Measurements from ENCODE around the gene PDGFRB. TPM values are rescaled to one million over a fixed set of nuclear protein-coding genes. Genes with fewer than 3 reads are reported as not detected.

PDGFRB gene
- polyA plus RNA-seq, 3 donors: 113 to 137 (median 137) TPM

GRCh38 chr5:150148117-150148927 is 7.3 kb downstream of the PDGFRB start:
- no peak for DNase-seq

GRCh38 chr5:150147670-150148069 is 8.0 kb downstream of the PDGFRB start:
- DNase-seq: no peak

GRCh38 chr5:150146862-150147601 is 8.6 kb downstream of the PDGFRB start:
- no peak for DNase-seq

GRCh38 chr5:150146235-150146634 is 9.4 kb downstream of the PDGFRB start:
- DNase-seq: no peak

- DNase-seq: no peak
These were observed 10.8 kb downstream of the PDGFRB start for GRCh38 chr5:150144879-150145278.

GRCh38 chr5:150144246-150144801 is 11.3 kb downstream of the PDGFRB start:
- no peak for DNase-seq

GRCh38 chr5:150143350-150144245 is 12.0 kb downstream of the PDGFRB start:
- DNase-seq: no peak

- DNase-seq: no peak
These were observed 12.7 kb downstream of the PDGFRB start for GRCh38 chr5:150142959-150143349.

- no peak for DNase-seq
These were observed 13.3 kb downstream of the PDGFRB start for GRCh38 chr5:150142185-150142958.

GRCh38 chr5:150141544-150142184 is 14.0 kb downstream of the PDGFRB start:
- DNase-seq: no peak

- DNase-seq: peak; percentile 75
These were observed 14.8 kb downstream of the PDGFRB start for GRCh38 chr5:150140830-150141229.

- no peak for DNase-seq
These were observed 16.3 kb downstream of the PDGFRB start for GRCh38 chr5:150139334-150139733.

- peak; percentile 94 for DNase-seq
These were observed 16.9 kb downstream of the PDGFRB start for GRCh38 chr5:150138551-150139265.

- DNase-seq: no peak
These were observed 17.6 kb downstream of the PDGFRB start for GRCh38 chr5:150137997-150138396.

- DNase-seq: no peak
These were observed 18.3 kb downstream of the PDGFRB start for GRCh38 chr5:150137168-150137957.

GRCh38 chr5:150136305-150137167 is 19.1 kb downstream of the PDGFRB start:
- DNase-seq: no peak

GRCh38 chr5:150135557-150136304 is 19.9 kb downstream of the PDGFRB start:
- DNase-seq: no peak
